Fibroblast of skin of abdomen (primary cell): ENCODE results near the gene PHF20.
"Not testable (repeated sequence)": the region's sequence is repeated elsewhere in the genome, so short reads cannot be mapped to it uniquely, and the experiment has no call there.

Experiments used
- DNase-seq: peaks from one replicate; pipeline ENCODE4 v3.0.0-alpha.2; 2013

Gene PHF20

DNA sequence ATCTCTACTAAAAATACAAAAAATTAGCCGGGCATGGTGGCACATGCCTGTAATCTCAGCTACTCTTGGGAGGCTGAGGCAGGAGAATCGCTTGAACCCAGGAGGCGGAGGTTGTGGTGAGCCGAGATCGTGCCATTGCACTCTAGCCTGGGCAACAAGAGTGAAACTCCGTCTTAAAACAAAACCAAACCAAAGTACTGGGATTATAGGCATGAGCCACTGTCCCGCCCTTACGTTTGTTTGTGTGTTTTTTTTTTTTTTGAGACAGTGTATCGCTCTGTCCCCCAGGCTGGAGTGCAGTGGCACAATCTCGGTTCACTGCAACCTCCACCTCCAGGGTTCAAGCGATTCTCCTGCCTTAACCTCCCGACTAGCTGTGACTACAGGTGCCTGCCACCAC lies 12.0 kb downstream of the PHF20 start:
- DNase-seq, result not testable (repeated sequence)

DNA sequence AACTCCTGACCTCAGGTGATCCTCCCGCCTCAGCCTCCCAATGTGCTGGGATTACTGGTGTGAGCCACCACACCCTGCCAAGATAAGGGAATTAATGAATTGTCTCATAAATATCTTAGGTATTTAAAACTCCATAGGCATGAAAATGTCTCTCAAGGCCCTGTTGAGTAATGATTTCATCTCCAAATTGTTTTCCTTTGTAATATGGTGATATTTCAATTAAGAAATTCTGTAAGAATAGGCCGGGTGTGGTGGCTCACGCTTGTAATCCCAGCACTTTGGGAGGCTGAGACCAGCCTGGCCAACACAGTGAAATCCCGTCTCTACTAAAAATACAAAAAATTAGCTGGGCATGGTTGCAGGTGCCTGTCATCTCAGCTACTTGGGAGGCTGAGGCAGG lies 13.7 kb downstream of the PHF20 start:
- DNase-seq, result not testable (repeated sequence)

DNA sequence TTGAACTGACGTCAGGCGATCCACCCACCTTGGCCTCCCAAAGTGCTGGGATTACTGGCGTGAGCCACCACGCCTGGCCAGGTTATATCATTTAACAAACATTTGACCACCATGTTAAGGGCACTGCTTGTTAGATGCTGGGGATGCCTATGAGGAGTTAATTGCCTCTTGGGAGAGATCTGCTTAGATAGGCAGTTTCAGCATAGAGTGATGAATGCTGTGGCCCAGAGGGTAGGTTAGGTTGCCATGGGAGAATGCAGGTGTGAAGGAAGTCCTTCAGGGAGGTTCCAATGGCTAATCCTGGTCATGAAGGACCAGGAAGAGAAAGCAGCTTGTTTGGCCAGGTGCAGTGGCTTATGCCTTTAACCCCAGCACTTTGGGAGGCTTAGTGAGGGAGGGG lies 17.0 kb downstream of the PHF20 start:
- DNase-seq, result no peak

DNA sequence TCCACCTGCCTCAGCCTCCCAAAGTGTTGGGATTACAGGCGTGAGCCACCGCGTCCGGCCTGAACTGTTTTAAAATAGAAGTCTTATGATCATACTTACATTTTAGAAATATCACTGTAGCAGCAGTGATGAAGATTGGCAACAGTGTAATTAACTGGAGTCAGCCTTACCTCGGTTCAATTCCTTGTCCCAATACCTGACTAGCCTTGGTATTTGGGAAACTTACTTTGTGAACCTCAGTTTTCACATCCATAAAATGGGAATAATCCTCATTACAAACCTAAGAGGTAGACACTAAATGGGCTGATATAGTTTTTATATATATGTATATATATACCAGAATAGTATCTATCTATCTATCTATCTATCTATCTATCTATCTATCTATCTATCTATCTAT lies 19.3 kb downstream of the PHF20 start:
- no peak for DNase-seq

DNA sequence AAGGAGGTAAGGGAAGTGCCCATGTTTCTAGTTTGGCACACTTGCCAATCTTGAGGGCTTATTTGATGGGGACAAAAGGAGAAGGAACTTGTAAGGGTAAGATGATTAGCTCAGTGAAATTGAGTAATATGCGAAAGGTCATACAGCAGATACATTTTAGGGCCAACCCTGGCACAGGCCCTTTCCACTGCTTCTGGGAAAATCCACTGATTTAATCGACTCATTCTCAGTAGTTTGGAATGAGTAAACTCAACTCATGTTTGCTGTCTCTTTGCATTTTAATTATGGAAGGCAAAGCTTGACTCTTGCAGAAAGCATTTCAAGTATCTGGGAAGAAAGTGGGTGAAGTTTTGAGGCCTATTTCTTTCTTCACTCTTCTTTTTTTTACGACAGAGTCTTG lies 20.0 kb downstream of the PHF20 start:
- DNase-seq, result peak; percentile 83

DNA sequence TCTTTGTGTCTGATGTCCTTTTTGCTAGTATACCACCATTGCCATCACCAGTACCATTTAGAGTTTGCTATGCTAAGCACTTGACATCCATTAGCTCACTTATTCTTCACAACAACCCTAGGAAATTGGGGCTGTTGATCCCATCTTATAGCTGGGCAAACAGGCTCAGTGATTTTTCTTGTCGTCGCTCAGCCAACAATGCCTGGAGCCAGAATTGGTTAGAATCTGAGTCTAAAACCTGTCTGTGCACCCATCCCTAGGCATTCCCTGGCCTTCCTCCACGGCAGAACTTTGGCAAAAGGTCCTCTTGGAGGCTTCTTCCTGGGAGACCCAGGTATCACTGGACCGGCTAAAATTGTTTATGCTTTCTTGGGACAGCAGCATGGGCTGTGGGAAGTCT lies 20.9 kb downstream of the PHF20 start:
- DNase-seq, result no peak

DNA sequence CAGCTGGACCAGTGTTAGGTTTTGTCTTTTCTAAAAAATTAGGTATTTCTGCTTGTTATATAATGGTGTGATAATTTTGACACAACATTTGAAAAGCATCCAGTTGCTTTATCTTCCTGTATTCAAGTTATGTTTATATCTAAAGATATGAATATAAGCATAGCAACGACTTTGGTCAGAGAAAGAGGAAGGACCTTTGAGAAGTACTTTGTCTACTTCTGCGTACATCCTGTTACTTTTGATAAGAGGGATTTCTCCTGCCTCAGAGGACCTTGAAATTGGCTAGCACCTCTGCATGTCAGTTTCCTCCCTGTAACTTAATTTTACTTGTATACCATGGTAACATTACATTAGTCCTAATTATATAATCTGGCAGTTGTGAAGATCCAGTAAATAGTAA lies 24.8 kb downstream of the PHF20 start:
- no peak for DNase-seq

DNA sequence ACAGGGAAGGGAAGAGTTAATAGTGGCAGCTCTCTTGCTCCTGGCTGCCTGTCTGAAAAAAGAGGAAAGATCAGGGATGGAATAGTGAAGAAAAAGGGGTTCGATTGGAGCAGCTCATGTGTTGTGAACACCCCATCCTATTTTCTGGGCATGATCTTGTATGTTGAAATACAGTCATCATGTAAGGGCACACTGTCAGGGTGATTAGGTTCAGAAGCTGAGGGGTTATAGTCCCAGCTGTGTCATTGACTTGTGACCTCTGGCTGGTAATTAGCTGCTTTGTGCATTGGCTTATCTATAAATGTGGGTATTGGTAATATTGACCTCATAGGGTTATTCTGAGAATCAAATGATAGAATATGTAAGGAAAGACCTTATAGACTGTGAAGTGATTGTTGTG lies 30.1 kb downstream of the PHF20 start:
- DNase-seq, result no peak

DNA sequence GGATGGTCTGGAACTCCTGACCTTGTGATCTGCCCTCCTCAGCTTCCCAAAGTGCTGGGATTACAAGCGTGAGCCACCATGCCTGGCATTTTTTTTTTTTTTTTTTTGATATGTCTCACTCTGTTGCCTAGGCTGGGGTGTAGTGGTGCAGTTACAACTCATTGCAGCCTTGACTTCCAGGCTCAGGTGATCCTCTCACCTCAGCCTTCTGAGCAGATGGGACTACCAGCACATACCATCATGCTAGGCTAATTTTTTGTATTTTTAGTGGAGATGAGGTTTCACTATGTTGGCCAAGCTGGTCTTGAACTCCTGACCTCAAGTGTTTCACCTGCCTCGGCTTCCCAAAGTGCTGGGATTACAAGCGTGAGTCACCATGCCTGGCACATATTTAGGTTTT lies 34.3 kb downstream of the PHF20 start:
- DNase-seq, result no peak

DNA sequence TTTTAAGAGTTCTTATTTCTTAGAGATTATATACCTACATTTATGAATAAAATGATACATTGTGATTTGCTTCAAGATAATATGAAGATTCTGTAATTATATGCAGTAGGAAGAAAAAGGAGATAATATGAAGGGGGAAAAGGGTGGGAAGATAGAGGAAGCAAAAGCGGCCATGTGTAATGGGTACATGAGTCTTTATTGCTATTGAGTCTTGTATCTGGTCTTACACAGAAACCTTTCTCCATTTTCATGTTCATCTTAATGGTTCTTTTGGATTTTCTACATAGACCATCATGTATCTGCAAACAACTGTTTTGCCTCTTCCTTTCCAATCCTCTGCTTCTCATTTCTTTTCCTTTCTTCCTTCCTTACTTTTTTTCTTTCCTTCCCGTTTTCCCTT lies 36.1 kb downstream of the PHF20 start:
- no peak for DNase-seq

DNA sequence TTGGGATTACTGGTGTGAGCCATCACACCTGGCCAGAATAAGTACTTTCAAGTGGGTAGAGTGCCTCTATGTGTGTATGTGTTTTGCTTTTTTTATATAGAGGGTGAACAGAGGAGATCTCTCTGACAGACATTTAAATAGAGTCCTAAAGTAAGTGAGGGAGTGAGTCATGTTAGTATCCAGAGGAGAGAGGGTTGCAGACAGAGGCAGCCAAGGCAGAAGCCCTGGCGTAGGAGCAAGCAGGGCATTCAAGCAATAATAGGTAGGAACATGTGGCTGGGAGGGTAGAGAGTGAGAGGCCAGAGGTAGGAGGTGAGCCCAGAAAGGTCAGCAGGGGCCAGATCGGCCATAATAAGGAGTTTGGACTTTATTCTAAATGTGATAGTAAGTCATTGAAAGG lies 48.9 kb downstream of the PHF20 start:
- peak; percentile 29 for DNase-seq

DNA sequence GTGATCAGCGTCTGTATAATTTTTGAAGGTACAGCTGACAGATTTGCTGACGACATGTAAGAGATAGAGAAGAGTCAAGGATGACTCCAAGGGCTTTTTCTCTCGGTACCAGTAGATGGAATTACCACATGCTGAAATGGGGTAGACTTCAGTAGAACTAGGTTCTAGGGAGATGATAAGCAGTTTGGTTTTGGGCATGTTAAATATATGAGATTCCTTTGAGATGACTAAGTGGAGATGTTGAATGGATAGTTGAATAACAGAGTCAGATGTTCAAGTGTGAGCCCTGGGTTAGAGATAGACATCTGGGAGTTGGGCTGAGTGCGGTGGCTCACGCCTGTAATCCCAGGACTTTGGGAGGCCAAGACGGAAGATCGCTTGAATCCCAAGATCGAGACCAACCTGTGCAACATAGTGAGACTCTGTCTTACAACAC lies 50.0 kb downstream of the PHF20 start:
- peak; percentile 80 for DNase-seq

DNA sequence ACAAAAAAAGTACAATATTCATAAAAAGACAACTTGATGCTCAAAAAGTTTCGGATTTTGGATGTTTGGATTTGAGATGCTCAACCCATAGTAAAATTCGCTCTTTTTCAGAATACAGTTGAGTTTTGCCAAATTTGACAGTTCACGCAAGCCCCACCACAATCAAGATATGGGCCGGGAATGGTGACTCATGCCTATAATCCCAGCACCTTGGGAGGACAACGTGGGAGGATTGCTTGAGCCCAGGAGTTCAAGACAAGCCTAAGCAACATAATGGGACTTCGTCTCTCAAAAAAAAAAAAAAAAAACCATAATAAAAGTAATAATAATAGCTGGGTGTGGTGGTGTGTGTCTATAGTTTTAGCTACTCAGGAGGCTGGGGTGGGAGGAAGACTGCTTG lies 51.3 kb downstream of the PHF20 start:
- no peak for DNase-seq

DNA sequence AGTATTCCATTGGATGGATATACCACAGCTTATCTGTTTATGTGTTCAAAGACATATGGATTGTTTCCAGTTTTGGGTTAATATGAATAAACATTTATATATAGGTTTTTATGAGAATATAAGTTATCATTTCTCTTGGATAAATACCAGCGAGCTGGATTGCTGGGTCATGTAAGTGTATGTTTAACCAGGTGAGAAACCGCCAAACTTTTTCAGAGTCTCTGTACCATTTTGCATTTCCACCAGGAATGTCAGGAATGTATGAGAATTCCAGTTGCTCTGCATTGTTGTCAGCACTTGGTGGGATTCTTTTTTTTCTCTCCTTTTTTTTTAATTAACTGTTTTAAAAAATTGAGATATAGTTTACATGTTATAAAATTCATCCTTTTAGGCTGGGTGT lies 52.1 kb downstream of the PHF20 start:
- peak; percentile 36 for DNase-seq

DNA sequence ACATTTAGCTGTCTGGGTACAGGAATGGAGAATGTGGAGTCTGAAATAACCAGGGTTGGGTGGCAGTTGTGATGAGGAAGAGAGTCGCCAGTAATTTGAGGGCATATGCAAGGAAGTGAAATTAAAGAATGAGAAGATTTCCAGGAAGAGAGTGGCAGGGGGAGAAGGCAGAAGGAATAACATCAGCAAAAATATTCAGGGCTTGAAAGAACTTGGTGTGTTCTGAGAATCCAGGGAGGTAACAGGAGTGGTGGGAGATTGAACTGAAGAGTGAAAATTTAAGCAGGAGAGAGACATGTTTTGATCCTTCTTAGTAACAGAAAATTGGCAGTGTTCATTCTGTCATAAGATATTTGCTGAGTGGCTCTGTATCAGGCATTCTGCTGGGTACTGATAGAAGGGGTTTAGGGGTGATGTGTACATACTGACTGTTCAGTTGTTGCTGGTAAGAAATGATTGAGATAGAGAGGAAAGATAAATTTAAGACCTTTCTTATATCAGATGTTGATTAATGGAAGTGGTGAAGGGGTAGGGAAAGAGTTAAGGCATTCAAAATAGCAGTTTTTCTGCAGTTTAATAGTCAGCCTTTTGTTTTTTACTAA lies 54.7 kb downstream of the PHF20 start:
- DNase-seq, result no peak

DNA sequence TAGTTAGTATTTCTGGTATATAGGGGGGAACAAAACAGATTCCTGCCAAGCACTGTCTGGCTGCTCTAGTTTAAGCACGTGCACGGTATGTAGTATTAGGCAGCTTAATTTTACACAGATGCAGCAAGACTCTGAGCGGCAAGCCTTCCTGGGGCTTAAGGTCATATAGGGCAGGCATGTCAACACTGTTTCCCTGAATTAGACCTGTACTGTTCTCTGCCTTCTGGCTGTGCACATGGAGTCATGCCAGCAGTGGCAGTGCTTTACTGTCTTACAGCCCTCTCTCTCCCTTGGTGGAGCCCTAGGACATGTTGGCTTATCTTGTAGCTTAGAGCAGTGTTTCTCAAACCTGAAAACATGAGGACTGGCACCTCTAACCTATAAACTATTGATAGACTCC lies 56.6 kb downstream of the PHF20 start:
- DNase-seq, result no peak

DNA sequence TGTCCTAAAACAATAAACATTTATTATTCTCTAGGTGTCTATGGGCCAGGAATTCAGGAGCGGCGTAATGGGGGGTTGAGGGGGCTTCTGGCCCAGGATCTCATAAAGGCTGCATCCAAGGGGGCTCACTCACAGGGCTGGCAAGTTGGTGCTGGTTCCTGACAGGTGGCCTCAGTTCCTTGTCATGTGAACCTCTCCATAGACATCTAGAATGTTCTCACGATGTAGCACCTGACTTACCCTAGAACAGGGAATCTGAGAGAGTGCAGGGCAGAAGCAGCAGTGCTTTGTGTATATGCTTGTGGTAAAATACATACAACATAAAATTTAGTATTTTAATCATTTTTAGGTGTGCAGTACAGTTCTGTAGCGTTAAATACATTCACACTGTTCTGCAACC lies 57.1 kb downstream of the PHF20 start:
- no peak for DNase-seq

DNA sequence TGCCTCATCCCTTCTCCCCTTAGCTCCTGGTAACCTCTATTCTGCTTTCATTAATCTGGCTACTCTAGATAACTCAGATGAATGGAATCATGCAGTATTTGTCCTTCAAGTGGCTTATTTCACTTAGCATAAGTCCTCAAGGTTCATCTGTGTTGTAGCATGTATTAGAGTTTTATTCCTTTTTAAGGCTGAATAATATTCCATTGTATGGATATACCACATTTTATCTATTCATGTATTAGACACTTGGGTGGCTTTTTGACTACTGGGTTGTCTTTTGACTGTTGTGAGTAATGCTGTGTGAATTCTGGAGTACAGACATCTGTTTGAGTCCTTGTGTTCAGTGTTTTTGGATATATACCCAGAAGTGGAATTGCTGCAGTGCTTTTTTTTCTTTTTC lies 58.4 kb downstream of the PHF20 start:
- no peak for DNase-seq

DNA sequence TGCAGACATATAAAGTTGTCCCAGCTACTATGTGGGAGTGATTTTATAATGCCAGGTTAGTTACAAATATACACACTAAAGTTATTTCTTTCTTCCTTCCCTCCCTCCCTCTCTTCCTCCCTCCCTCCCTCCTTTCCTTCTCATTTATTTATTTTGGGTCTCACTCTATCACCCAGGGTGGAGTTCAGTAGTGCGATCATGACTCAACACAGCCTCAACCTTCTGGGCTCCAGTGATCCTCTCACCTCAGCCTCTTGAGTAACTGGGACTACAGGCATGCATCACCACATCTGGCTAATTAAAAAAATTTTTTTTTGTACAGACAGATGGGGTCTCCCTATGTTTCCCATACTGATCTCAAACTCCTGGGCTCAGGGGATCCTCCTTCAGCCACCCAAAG lies 59.2 kb downstream of the PHF20 start:
- DNase-seq, result no peak

DNA sequence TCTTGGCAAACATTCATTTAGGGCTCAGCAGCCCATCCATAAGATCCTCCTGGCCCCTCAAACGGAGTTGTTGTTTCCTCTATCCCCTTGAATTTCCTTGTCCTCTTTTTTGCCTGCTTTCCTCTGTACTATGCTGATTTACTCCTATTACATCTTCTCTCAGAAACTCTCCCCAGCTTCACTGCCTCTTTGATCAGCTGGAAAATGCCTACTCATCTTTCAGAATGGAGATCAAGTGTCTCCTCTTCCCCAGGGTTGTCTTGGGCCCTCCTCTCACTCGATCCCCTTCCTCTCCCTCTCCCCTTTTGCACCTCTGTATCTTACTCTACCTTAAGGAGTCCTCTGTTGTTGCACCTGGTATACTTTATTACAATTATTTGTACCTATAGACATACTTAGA lies 60.2 kb downstream of the PHF20 start:
- no peak for DNase-seq

DNA sequence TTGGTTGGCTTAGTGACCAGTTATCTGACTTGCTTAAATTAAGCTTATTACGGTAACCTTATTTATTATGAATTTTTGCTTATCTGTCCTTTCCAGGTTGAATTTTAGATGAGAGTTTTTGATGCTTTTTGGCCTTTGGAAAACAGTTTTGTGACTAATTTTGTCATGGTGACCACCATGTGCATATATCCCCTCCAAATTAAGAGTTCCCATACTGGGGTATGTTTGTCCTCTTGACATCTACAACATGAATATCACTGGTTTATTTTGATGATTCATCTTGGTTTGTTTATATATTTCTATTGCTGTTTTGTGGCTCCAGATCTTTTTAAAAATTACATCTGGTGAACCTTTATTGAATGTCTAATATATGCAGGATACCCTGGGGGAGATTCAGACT lies 61.4 kb downstream of the PHF20 start:
- no peak for DNase-seq

DNA sequence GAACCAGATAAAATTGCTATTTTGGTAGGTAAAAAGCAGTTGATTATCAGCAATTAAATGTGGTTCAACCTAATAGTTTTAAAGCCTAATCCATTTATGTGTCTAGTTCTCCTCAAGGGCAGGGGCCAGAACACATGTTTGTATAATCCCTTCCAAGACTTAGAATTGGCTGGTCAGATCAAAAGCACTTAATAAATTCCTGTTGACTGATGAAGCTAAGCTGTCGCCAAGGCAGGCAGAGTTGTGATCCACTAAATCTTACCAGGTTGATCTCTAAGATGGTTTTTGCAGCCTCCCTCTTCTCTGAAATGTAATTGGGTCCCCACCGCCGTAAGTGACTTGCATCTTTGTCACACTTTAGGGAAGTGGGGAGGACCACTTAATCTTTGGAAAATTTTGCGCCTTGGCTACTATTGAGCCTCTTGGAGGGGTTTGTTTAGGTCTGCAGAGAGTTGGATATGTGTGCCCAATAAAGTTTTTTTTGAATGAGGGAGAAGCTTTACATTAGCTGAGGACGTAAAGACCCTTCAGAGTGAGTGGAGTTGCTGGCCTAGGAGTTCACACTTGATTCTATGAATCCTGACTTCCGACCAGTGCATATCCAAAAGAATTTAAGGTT lies 65.9 kb downstream of the PHF20 start:
- DNase-seq, result peak; percentile 18

DNA sequence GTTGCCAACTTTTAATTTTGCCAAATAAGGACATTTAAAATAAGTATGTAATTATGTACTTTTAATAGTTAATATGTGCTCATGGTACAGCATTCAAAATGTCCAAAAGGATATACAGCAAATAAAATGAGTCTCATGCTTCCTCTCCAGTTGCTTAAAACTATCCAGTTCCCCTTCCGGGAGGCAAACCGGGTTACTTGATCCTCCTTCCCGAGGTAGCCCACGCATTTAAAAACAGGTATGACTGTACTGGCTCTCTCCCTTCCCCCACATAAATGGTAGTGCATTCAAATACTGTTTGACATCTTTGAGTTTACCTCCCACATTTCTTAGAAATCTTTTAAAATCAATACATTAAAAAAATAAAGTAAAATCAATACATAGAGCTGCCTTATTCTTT lies 66.4 kb downstream of the PHF20 start:
- DNase-seq, result no peak

DNA sequence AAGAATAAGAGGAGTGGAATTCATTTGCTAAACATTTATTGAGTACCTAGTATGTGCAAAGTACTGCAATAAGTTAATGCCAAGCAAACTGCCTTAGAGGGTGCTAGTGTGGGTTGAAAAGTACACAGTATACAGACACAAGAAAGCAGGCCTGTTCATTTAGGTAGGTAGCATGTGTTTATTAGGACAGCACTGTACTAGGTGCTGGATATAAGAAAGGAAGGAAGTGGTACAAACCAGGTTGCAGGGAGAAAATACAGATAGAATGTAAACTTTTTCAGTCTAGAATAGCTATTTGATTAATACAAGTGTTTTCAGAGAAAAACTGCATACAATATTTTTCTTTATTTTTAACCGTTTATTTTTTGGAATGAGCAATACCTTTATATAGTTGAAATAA lies 68.1 kb downstream of the PHF20 start:
- DNase-seq, result no peak

DNA sequence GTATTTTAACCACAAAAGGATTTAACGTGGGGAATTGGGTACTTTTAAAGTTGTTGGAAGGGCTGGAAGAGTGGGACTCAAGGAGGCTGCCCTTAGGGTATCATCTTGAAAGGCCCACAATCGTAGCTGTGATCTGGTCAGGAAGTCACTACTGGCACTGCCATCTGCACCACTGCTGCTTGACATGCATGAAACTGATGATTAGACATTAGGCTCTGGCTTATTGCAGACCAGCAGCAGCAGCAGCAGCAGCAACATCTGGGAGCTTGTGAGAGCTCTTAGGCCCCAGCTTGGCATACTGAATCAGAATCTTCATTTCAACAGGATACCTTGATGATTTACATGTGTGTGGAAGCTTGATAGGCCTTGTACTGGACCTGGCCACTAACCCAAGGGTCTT lies 68.6 kb downstream of the PHF20 start:
- no peak for DNase-seq
